Measurements from ENCODE around the gene C1QA. TPM values are rescaled to one million over a fixed set of nuclear protein-coding genes. Genes with fewer than 3 reads are reported as not detected.

The C1QA gene
- total RNA-seq, 2 experiments from 2014 or later: 0.61 to 0.88 TPM

GRCh38 chr1:22600817-22601605 lies 35.4 kb upstream of the C1QA start:
- Mint-ChIP-seq H3K4me1 (no peaks in the 10 kb centered on the region), H3K36me3 (no peaks in the 10 kb centered on the region), H3K27me3 (peaks cover 17% of the 10 kb centered on the region), H3K4me3 (no peak overlapping the region), H3K27ac (no peak overlapping the region), H3K9me3 (no peaks in the 10 kb centered on the region)
- POLR2A ChIA-PET: no interaction called here
- ATAC-seq (ENCODE audit: low read depth): no peak
- no peak for DNase-seq

GRCh38 chr1:22601610-22602009 lies 34.8 kb upstream of the C1QA start:
- no peak for DNase-seq
- Mint-ChIP-seq H3K27me3 (peaks cover 20% of the 10 kb centered on the region), H3K36me3 (no peaks in the 10 kb centered on the region), H3K27ac (no peak overlapping the region), H3K9me3 (no peaks in the 10 kb centered on the region), H3K4me1 (no peaks in the 10 kb centered on the region), H3K4me3 (no peak overlapping the region)
- ATAC-seq (ENCODE audit: low read depth): no peak
- POLR2A ChIA-PET: no interaction called here

GRCh38 chr1:22602060-22602740 lies 34.2 kb upstream of the C1QA start:
- Mint-ChIP-seq H3K4me3 (no peak overlapping the region), H3K27me3 (peaks cover 20% of the 10 kb centered on the region), H3K27ac (no peak overlapping the region), H3K36me3 (no peaks in the 10 kb centered on the region), H3K4me1 (no peaks in the 10 kb centered on the region), H3K9me3 (no peaks in the 10 kb centered on the region)
- DNase-seq (no peak), ATAC-seq (ENCODE audit: low read depth) (no peak)
- POLR2A ChIA-PET: no interaction called here

- H3K27ac Mint-ChIP-seq: no peak overlapping the region
- no peaks in the 10 kb centered on the region for H3K9me3 Mint-ChIP-seq
- no peaks in the 10 kb centered on the region for H3K4me1 Mint-ChIP-seq
- POLR2A ChIA-PET: no interaction called here
- no peaks in the 10 kb centered on the region for H3K36me3 Mint-ChIP-seq
- DNase-seq (no peak), ATAC-seq (ENCODE audit: low read depth) (no peak)
- no peak overlapping the region for H3K4me3 Mint-ChIP-seq
- H3K27me3 Mint-ChIP-seq: peaks cover 21% of the 10 kb centered on the region
Measured at GRCh38 chr1:22606161-22606560, 30.3 kb upstream of the C1QA start.

- POLR2A ChIA-PET: no interaction called here
- H3K4me3 Mint-ChIP-seq: no peak overlapping the region
- no peaks in the 10 kb centered on the region for H3K9me3 Mint-ChIP-seq
Measured at GRCh38 chr1:22607154-22607553, 29.3 kb upstream of the C1QA start.

GRCh38 chr1:22608361-22608760 lies 28.1 kb upstream of the C1QA start:
- no peak overlapping the region for H3K27ac Mint-ChIP-seq
- H3K4me3 Mint-ChIP-seq: no peak overlapping the region
- H3K4me1 Mint-ChIP-seq: no peaks in the 10 kb centered on the region
- peaks cover 23% of the 10 kb centered on the region for H3K27me3 Mint-ChIP-seq
- DNase-seq: no peak
- no peaks in the 10 kb centered on the region for H3K36me3 Mint-ChIP-seq
- ATAC-seq (ENCODE audit: low read depth): no peak
- no peaks in the 10 kb centered on the region for H3K9me3 Mint-ChIP-seq
- POLR2A ChIA-PET: no interaction called here

More at GRCh38 chr1:22607154-22607553, 29.3 kb upstream of the C1QA start:
- Mint-ChIP-seq H3K36me3 (no peaks in the 10 kb centered on the region), H3K27ac (no peak overlapping the region), H3K4me1 (no peaks in the 10 kb centered on the region), H3K27me3 (peaks cover 23% of the 10 kb centered on the region)
- ATAC-seq (ENCODE audit: low read depth): no peak
- no peak for DNase-seq

- Mint-ChIP-seq H3K36me3 (no peaks in the 10 kb centered on the region), H3K27me3 (peaks cover 20% of the 10 kb centered on the region)
- no peak for ATAC-seq (ENCODE audit: low read depth)
Measured at GRCh38 chr1:22609291-22609690, 27.1 kb upstream of the C1QA start.

GRCh38 chr1:22611530-22611947 lies 24.9 kb upstream of the C1QA start:
- POLR2A ChIA-PET: no interaction called here
- no peak overlapping the region for H3K27ac Mint-ChIP-seq
- DNase-seq: peak; percentile 54

More at GRCh38 chr1:22609291-22609690, 27.1 kb upstream of the C1QA start:
- Mint-ChIP-seq H3K27ac (no peak overlapping the region), H3K4me1 (no peaks in the 10 kb centered on the region), H3K4me3 (no peak overlapping the region), H3K9me3 (no peaks in the 10 kb centered on the region)
- POLR2A ChIA-PET: no interaction called here
- no peak for DNase-seq

GRCh38 chr1:22612671-22613571 lies 23.5 kb upstream of the C1QA start:
- Mint-ChIP-seq H3K4me3 (no peak overlapping the region), H3K36me3 (no peaks in the 10 kb centered on the region), H3K4me1 (no peaks in the 10 kb centered on the region), H3K27me3 (peaks cover 2% of the 10 kb centered on the region), H3K27ac (no peak overlapping the region), H3K9me3 (no peaks in the 10 kb centered on the region)
- DNase-seq: no peak
- POLR2A ChIA-PET: no interaction called here
- no peak for ATAC-seq (ENCODE audit: low read depth)

More at GRCh38 chr1:22611530-22611947, 24.9 kb upstream of the C1QA start:
- Mint-ChIP-seq H3K9me3 (no peaks in the 10 kb centered on the region), H3K36me3 (no peaks in the 10 kb centered on the region), H3K27me3 (peaks cover 5% of the 10 kb centered on the region), H3K4me3 (no peak overlapping the region), H3K4me1 (no peaks in the 10 kb centered on the region)
- ATAC-seq (ENCODE audit: low read depth): peak; percentile 52

GRCh38 chr1:22613572-22613918 lies 22.9 kb upstream of the C1QA start:
- no peaks in the 10 kb centered on the region for H3K36me3 Mint-ChIP-seq
- no peak overlapping the region for H3K4me3 Mint-ChIP-seq
- DNase-seq (no peak), ATAC-seq (ENCODE audit: low read depth) (no peak)
- H3K9me3 Mint-ChIP-seq: no peaks in the 10 kb centered on the region
- POLR2A ChIA-PET: no interaction called here
- no peak overlapping the region for H3K27ac Mint-ChIP-seq
- peaks cover 2% of the 10 kb centered on the region for H3K27me3 Mint-ChIP-seq
- no peaks in the 10 kb centered on the region for H3K4me1 Mint-ChIP-seq

GRCh38 chr1:22613951-22614350 lies 22.5 kb upstream of the C1QA start:
- Mint-ChIP-seq H3K27ac (no peak overlapping the region), H3K27me3 (peaks cover 2% of the 10 kb centered on the region), H3K36me3 (no peaks in the 10 kb centered on the region), H3K4me3 (no peak overlapping the region), H3K9me3 (no peaks in the 10 kb centered on the region), H3K4me1 (no peaks in the 10 kb centered on the region)
- no peak for DNase-seq
- POLR2A ChIA-PET: no interaction called here
- ATAC-seq (ENCODE audit: low read depth): no peak

- Mint-ChIP-seq H3K36me3 (no peaks in the 10 kb centered on the region), H3K4me3 (no peak overlapping the region), H3K27me3 (peaks cover 6% of the 10 kb centered on the region), H3K4me1 (no peaks in the 10 kb centered on the region), H3K27ac (no peak overlapping the region), H3K9me3 (no peaks in the 10 kb centered on the region)
- DNase-seq (no peak), ATAC-seq (ENCODE audit: low read depth) (no peak)
- POLR2A ChIA-PET: no interaction called here
Measured at GRCh38 chr1:22615886-22616285, 20.5 kb upstream of the C1QA start.

GRCh38 chr1:22616571-22616970 lies 19.9 kb upstream of the C1QA start:
- H3K4me1 Mint-ChIP-seq: no peaks in the 10 kb centered on the region
- DNase-seq (no peak), ATAC-seq (ENCODE audit: low read depth) (no peak)
- no peak overlapping the region for H3K27ac Mint-ChIP-seq
- no peak overlapping the region for H3K4me3 Mint-ChIP-seq
- H3K27me3 Mint-ChIP-seq: peaks cover 4% of the 10 kb centered on the region
- H3K36me3 Mint-ChIP-seq: no peaks in the 10 kb centered on the region
- POLR2A ChIA-PET: no interaction called here
- no peaks in the 10 kb centered on the region for H3K9me3 Mint-ChIP-seq
